HG03439 (cell line): Measurements from ENCODE around the gene CEL.
A peak's percentile ranks its signal among the peaks of the same experiment; 100 is the strongest.
"Not testable (repeated sequence)": the region's sequence is repeated elsewhere in the genome, so short reads cannot be mapped to it uniquely, and the experiment has no call there.

Experiments used
- ATAC-seq: cut with Tn5 transposase; IDR thresholded peaks from one replicate; pipeline ENCODE4 v1.9.1; 2021; ENCODE audit warnings: mild to moderate bottlenecking, moderate library complexity; ENCODE audit not compliant: unreplicated experiment

Gene CEL

GRCh38 chr9:133061764-133062145, at the start of gene CEL:
CEL (plus strand) TSS chr9:133061981; CDS start chr9:133062003, 22 bp downstream.
- ATAC-seq: not testable (repeated sequence)

DNA sequence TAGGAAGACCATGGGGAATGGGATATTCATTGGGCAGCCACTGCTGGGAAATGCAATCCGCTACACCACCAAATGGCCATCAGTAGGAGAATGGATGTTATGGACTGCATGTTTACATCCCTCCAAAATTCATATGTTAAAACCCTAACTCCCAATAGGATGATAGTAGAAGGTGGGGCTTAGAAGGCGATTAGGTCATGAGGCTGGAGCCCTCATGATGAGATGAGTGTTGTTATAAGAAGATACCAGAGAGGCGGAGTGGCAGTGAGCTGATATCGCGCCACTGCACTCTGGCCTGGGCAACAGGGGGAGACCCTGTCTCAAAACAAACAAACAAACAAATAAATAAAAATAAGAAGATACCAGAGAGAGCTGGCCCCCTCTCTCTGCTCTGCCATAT, 47.1 kb upstream of the CEL start:
- ATAC-seq: no peak

GRCh38 chr9:133023117-133023890, 38.5 kb upstream of the CEL start:
- ATAC-seq: no peak

GRCh38 chr9:133026426-133026825, 35.4 kb upstream of the CEL start:
- no peak for ATAC-seq

GRCh38 chr9:133027134-133027533, 34.6 kb upstream of the CEL start:
- ATAC-seq: no peak

DNA sequence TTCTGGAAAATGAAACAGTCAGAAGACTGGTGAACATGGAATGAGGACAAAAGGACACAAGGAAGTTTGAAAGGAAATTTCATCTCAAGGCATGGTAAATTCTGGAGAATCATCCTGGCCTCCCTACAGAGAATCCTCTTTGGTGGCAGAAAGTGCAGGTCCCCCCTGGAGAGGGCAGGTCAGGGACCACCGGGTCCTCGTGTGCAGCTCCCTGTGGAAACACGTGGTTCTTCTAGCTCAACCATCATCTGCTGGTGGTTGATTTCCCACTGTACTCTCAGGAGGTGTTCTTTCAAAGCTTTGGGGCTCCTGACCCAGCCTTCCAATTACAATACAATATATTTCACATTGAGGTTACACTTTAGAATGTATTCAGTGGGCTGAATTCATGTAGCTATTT, 33.6 kb upstream of the CEL start:
- no peak for ATAC-seq

DNA sequence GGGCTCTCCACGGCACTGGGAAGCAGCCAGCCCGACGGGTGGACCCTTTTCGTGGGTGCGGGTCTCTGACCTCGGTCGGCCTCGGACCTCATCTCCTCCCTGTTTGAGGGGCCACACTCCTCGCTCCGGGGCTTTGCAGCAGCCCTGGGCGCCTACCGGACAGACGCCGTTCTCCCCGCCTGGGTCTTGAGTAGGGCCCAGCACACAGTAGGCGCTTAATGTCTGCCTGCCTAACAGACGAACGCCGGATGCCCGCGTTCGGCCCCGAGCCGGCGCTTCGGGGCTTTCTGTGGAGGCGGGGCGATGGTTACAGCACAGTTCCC, 31.8 kb upstream of the CEL start:
- ATAC-seq: no peak

DNA sequence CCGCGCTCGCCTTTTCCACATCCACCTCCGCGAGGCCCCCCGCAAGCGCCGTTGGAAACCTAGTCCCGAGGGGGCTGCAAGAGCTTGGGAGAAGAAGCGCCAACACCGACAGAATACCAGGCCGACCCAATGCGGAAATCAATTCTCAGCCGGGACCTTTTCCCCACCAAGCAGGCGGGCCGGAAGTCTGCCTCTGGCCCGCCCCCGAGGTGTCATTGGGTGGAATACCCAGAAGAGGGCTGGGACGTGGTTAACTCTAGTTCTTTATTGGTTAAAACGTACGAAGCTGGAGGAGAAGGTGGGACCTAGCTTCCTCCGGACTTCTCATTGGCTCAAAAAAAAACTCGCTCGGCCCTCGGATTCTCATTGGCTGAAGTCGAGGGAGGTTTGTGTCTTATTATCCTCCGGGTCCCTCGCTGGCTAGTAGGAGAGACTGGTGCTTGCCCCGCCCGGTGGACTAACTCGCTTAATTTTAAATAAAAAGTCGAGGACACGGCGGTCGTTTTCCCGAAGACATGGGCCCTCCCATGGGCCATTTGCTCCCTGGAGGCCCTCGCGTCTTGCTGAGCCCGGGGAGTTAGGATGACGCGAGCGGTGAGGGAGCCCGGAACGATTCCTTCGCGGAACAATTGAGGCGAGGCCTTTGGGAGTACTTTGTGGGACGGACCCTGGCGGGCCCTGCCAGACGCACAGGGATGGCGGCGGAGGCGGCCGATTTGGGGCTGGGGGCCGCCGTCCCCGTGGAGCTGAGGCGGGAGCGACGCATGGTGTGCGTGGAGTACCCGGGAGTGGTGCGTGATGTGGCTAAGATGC, 31.3 kb upstream of the CEL start, which contains the start of gene GTF3C5:
TSS of gene GTF3C5 (plus strand) at position 681 of the 813 bp plus-strand sequence. CDS start at position 696, 15 bp downstream.
- ATAC-seq: peak; percentile 96

- no peak for ATAC-seq
Observed at GRCh38 chr9:133031130-133031422, 30.7 kb upstream of the CEL start.

DNA sequence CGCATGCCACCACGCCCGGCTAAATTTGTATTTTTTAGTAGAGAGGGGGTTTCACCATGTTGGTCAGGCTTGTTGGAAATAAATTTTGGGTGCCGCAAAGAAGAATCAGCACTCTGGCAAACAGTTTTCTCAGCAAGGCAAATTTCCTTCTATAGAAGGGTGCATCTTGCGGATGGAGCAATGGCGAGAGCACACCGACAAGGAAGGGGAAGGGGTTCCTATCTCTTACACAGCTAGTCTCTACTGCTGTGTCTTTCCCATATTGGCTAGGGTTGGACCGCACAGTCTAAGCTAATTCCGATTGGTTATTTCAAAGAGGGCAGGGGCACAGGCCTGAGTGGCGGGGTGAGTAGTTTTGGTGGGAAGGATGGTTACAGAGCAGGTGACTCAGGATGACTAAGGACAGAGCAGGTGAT, 30.3 kb upstream of the CEL start:
- ATAC-seq: no peak

GRCh38 chr9:133032171-133032570, 29.6 kb upstream of the CEL start:
- no peak for ATAC-seq

DNA sequence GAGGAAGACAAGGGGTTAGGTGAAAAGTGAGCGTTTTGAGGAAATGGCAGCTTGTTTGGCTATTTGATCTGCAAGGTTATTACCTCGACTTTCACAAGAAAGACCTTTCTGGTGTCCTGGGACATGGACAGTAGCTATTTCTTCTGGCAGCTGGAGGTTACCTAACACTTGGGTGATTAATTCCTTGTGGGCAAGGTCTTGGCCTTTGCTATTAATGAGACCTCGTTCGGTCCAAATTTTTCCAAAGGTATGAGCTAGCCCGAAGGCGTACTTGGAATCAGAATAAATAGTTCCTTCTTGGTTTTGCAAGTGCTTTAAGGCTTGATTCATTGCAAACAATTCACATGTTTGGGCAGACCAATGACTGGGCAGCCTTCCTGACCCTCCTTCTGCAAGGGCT, 26.1 kb upstream of the CEL start:
- no peak for ATAC-seq

GRCh38 chr9:133037775-133038515, 23.8 kb upstream of the CEL start:
- ATAC-seq: no peak

- ATAC-seq: not testable (repeated sequence)
Observed at GRCh38 chr9:133040892-133041479, 20.8 kb upstream of the CEL start.

DNA sequence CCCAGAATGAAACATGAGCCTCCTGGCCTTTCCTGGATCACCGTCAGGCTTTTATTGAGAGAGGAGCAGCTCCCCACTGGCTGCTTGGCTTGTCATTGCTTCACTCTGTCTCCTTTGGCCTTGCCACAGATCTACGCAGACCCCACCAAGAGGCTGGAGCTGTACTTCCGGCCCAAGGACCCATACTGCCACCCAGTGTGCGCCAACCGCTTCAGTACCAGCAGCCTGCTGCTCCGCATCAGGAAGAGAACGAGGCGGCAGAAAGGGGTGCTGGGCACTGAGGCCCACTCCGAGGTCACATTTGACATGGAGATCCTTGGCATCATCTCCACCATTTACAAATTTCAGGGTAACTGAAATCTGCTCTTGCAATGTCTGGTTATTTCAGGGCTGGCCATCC, 19.8 kb upstream of the CEL start:
- ATAC-seq: no peak

GRCh38 chr9:133042676-133043075, 19.1 kb upstream of the CEL start:
- ATAC-seq: no peak

- no peak for ATAC-seq
Observed at GRCh38 chr9:133043449-133044035, 18.2 kb upstream of the CEL start.

DNA sequence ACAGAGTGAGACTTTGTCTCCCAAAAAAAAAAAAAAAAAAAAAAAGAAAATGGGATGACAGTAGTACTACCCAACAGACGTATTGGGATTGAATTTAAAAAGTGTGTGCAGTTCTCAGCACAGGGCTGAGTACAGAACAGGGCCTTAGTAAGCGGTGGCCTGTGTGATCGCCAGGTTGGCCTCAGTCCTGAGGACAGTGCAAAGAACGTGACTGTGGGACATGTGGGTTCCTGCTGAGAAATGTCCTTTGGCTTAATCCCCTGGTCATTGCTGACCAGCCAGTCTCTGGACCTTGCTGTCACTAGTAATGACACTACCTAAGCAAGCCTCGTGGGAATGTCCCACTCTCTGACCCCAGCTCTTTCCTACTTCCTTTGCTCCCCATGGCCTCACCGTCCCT, 17.7 kb upstream of the CEL start:
- no peak for ATAC-seq

GRCh38 chr9:133044661-133045060, 17.1 kb upstream of the CEL start:
- no peak for ATAC-seq

GRCh38 chr9:133045132-133045531, 16.6 kb upstream of the CEL start:
- ATAC-seq: no peak
